Measurements from ENCODE around the gene PAQR8. TPM values are rescaled to one million over a fixed set of nuclear protein-coding genes. Genes with fewer than 3 reads are reported as not detected.
A peak's percentile ranks its signal among the peaks of the same experiment; 100 is the strongest.

Gene PAQR8
- total RNA-seq, 4 donors from 2014 or later = 27.1 to 250 (median 159) TPM

- in situ Hi-C loops (cut with MboI; ENCODE audit: low pct_ligation_motif_present in 1 of 4, low pct_unique_long_range_greater_than_20kb in 1 of 4, low sequenced_read_pairs in 3 of 4) = no loop called here
- peak overlapping the region; percentile 82 to 97 (median 92) for H3K4me3 ChIP-seq
- H3K27ac ChIP-seq = peak overlapping the region; percentile 91 to 94 (median 92)
- no peaks in the 10 kb centered on the region for H3K36me3 ChIP-seq
- WGBS, 2 donors (ENCODE audit: low coverage in 1 of 2) = 0 to 1% methylated on average over 5 to 56 of the region's 57 CpGs
- H3K9me3 ChIP-seq = no peaks in the 10 kb centered on the region
- H3K4me1 ChIP-seq = peaks cover 0 to 53% (median 21%) of the 10 kb centered on the region in 4 donors
- DNase-seq = peak; percentile 47
- TF ChIP-seq, protein P1, sequence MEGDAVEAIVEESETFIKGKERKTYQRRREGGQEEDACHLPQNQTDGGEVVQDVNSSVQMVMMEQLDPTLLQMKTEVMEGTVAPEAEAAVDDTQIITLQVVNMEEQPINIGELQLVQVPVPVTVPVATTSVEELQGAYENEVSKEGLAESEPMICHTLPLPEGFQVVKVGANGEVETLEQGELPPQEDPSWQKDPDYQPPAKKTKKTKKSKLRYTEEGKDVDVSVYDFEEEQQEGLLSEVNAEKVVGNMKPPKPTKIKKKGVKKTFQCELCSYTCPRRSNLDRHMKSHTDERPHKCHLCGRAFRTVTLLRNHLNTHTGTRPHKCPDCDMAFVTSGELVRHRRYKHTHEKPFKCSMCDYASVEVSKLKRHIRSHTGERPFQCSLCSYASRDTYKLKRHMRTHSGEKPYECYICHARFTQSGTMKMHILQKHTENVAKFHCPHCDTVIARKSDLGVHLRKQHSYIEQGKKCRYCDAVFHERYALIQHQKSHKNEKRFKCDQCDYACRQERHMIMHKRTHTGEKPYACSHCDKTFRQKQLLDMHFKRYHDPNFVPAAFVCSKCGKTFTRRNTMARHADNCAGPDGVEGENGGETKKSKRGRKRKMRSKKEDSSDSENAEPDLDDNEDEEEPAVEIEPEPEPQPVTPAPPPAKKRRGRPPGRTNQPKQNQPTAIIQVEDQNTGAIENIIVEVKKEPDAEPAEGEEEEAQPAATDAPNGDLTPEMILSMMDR (IDR thresholded peaks at IDR 0.05) = no peak
- TF ChIP-seq EP300 (IDR thresholded peaks at IDR 0.05; ENCODE audit: low read depth) (no peak), POLR2A (IDR thresholded peaks at IDR 0.05) (no peak), POLR2AphosphoS5 (IDR thresholded peaks at IDR 0.05) (no peak)
- no peaks in the 10 kb centered on the region for H3K27me3 ChIP-seq
- intact Hi-C loops (cut with DNase I; ENCODE audit: low total_unique reads) = loop anchor here (10.0 kb wide), 1 partner anchor 1462 kb away; no protein-coding TSS in a partner anchor
Measured at GRCh38 chr6:52362443-52363227, 684 bp downstream of the PAQR8 start.

DNA sequence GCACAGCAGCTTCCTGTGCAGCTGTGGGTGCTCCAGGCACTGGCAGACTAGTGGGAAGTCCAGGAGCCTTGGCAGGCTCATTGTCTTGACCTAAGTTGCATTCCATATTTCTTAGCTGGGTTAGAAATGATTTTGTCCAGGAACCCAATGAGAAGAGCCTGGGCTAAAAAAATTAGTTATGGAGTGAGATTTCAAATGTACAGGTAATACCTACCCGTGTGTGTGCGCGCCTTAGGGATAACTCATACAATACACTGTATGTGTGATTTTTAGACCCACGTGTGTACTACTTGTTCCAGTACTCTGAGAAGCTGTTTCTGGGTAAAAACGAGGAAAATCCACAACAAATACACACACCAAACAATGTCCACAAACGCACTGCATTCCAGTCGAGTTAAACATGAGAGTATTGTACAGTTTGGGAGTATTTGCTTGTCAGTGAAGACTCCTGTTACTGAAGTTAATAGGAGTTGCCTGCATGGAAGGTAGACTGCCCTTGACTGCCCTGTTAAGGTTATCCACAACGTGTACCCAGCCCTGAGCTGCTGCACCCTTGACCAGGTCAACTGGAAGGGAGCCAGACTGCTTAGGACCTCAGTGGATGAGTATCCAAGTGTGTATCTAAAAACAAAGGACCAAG is 1.4 kb downstream of the PAQR8 start:
- WGBS, 2 donors (ENCODE audit: low coverage in 1 of 2) = 14 to 45% methylated on average over 5 to 8 of the region's 8 CpGs
- TF ChIP-seq POLR2AphosphoS5 (IDR thresholded peaks at IDR 0.05) = peak in 1 of 3 donors; percentile 28
- TF ChIP-seq POLR2A (IDR thresholded peaks at IDR 0.05) = no peak
- no peak for TF ChIP-seq EP300 (IDR thresholded peaks at IDR 0.05; ENCODE audit: low read depth)
- TF ChIP-seq, protein P1 (IDR thresholded peaks at IDR 0.05) = no peak
- peak overlapping the region; percentile 82 to 97 (median 92) for H3K4me3 ChIP-seq

DNA sequence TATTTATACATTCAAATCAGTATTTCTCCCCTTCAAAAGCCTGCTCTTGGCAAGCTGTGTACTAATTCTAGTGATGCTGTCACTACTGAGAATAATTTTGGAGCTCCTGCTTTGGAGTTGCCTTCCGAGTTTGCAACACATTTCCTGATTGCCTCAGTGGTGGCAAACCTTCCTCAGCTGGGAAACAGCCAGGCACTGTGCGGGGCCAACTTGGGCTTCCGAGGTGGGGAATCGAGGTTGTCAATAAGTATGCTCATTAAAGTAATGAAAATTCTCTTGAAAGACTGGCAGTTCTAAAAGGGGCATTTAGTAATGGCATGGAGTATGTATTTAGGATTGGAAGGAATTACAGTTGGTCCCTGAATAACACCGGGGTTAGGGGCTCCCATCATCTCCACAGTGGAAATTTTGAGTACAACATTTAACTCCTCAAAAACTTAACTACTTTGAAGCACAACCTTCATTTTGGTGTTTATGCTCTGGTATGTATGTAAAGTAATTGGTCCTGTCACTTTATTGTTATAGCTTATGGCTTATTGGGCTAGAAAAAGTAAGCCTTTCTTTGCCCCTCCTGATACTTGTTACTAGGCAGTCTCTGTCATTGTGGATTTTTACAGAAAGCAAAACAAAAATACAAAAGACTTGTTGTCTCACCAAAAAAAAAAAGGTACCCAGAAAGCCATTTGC is 2.7 kb downstream of the PAQR8 start:
- Histone ChIP-seq H3K36me3 (peaks cover 0 to 4% (median 0%) of the 10 kb centered on the region in 4 donors), H3K27me3 (no peaks in the 10 kb centered on the region), H3K9me3 (no peaks in the 10 kb centered on the region), H3K4me1 (peaks cover 0 to 57% (median 21%) of the 10 kb centered on the region in 4 donors), H3K4me3 (peak overlapping the region in 1 of 4 donors; percentile 91), H3K27ac (peak overlapping the region in 1 of 4 donors; percentile 6)
- TF ChIP-seq POLR2AphosphoS5 (IDR thresholded peaks at IDR 0.05) (no peak), POLR2A (IDR thresholded peaks at IDR 0.05) (no peak), EP300 (IDR thresholded peaks at IDR 0.05; ENCODE audit: low read depth) (no peak)
- TF ChIP-seq, protein P1 (IDR thresholded peaks at IDR 0.05) = no peak
- no peak for DNase-seq
- 67 to 75% methylated on average over 5 of the region's 5 CpGs for WGBS, 2 donors (ENCODE audit: low coverage in 1 of 2)
- in situ Hi-C loops (cut with MboI; ENCODE audit: low pct_ligation_motif_present in 1 of 4, low pct_unique_long_range_greater_than_20kb in 1 of 4, low sequenced_read_pairs in 3 of 4) = no loop called here
- intact Hi-C loops (cut with DNase I; ENCODE audit: low total_unique reads) = loop anchor here (10.0 kb wide), 1 partner anchor 1460 kb away; no protein-coding TSS in a partner anchor

More for the DNA sequence above, 1.4 kb downstream of the PAQR8 start:
- Histone ChIP-seq H3K4me1 (peaks cover 0 to 53% (median 21%) of the 10 kb centered on the region in 4 donors), H3K27me3 (no peaks in the 10 kb centered on the region), H3K9me3 (no peaks in the 10 kb centered on the region), H3K27ac (peak overlapping the region; percentile 91 to 94 (median 92)), H3K36me3 (no peaks in the 10 kb centered on the region)
- intact Hi-C loops (cut with DNase I; ENCODE audit: low total_unique reads) = loop anchor here (10.0 kb wide), 1 partner anchor 1461 kb away; no protein-coding TSS in a partner anchor
- peak; percentile 38 for DNase-seq
- in situ Hi-C loops (cut with MboI; ENCODE audit: low pct_ligation_motif_present in 1 of 4, low pct_unique_long_range_greater_than_20kb in 1 of 4, low sequenced_read_pairs in 3 of 4) = no loop called here

All from transverse colon (tissue), 4 donors.